HEK293T (cell line): Measurements from ENCODE around the gene ZNF516.

ENCODE experiments used
- CTCF ChIA-PET: fragments of 350-600 bp; formaldehyde crosslinking; extraction: SDS; loops from one replicate; lab custom pipeline; 2021; ENCODE audit warnings: antibody characterized with exemption, inconsistent platforms; lab: Yijun Ruan, JAX
- POLR2A ChIA-PET: fragments of 350-600 bp; formaldehyde crosslinking; extraction: SDS; loops from one replicate; lab custom pipeline; 2020; ENCODE audit warnings: antibody characterized with exemption, inconsistent platforms; lab: Yijun Ruan, JAX
- DNase-seq: peaks from one replicate; pipeline ENCODE4 v3.0.0; 2012; ENCODE audit warnings: mixed read lengths; ENCODE audit errors: extremely low spot score
- ARNT ChIP-seq: fragments of 450-650 bp; IDR thresholded peaks from 2 replicates; pipeline ENCODE4 v1.6.1; 2017; ENCODE audit warnings: mild to moderate bottlenecking
- BHLHE40 ChIP-seq: fragments of 450-650 bp; IDR thresholded peaks from 2 replicates; pipeline ENCODE4 v1.6.1; 2016; ENCODE audit warnings: mild to moderate bottlenecking, moderate library complexity, borderline replicate concordance
- CTBP1 ChIP-seq: fragments of 450-650 bp; IDR thresholded peaks from 2 replicates; pipeline ENCODE4 v1.6.1; 2016; ENCODE audit warnings: borderline replicate concordance
- ELF4 ChIP-seq: fragments of 450-650 bp; IDR thresholded peaks from 2 replicates; pipeline ENCODE4 v1.6.1; 2017; ENCODE audit warnings: antibody characterized with exemption
- FOXA1 ChIP-seq: fragments of 450-650 bp; IDR thresholded peaks from 2 replicates; pipeline ENCODE4 v1.6.1; 2016; ENCODE audit warnings: mild to moderate bottlenecking
- FOXK2 ChIP-seq: fragments of 450-650 bp; IDR thresholded peaks from 2 replicates; pipeline ENCODE4 v1.6.1; 2016; ENCODE audit warnings: mild to moderate bottlenecking
- FOXM1 ChIP-seq: fragments of 450-650 bp; IDR thresholded peaks from 2 replicates; pipeline ENCODE4 v1.6.1; 2017; ENCODE audit warnings: mild to moderate bottlenecking, borderline replicate concordance
- HDGF ChIP-seq: fragments of 450-650 bp; IDR thresholded peaks from 2 replicates; pipeline ENCODE4 v1.6.1; 2017; ENCODE audit warnings: antibody characterized with exemption, borderline replicate concordance
- L3MBTL2 ChIP-seq: fragments of 450-650 bp; conservative IDR thresholded peaks from 2 replicates; pipeline ENCODE4 v1.6.1; 2016; ENCODE audit warnings: mild to moderate bottlenecking
- LEF1 ChIP-seq: fragments of 450-650 bp; IDR thresholded peaks from 2 replicates; pipeline ENCODE4 v1.6.1; 2017; ENCODE audit warnings: mild to moderate bottlenecking, borderline replicate concordance
- NFRKB ChIP-seq: fragments of 450-650 bp; IDR thresholded peaks from 2 replicates; pipeline ENCODE4 v1.6.1; 2016; ENCODE audit warnings: mild to moderate bottlenecking, moderate library complexity
- PKNOX1 ChIP-seq: fragments of 450-650 bp; IDR thresholded peaks from 2 replicates; pipeline ENCODE4 v1.6.1; 2016
- SP1 ChIP-seq: fragments of 450-650 bp; IDR thresholded peaks from 2 replicates; pipeline ENCODE4 v1.6.1; 2017
- SUZ12 ChIP-seq: fragments of 450-650 bp; IDR thresholded peaks from 2 replicates; pipeline ENCODE4 v1.6.1; 2016; ENCODE audit warnings: mild to moderate bottlenecking
- TARDBP ChIP-seq: fragments of 450-650 bp; IDR thresholded peaks from 2 replicates; pipeline ENCODE4 v1.6.1; 2016
- ZNF384 ChIP-seq: fragments of 450-650 bp; IDR thresholded peaks from 2 replicates; pipeline ENCODE4 v1.6.1; 2016

The ZNF516 gene

GRCh38 chr18:76434452-76434851 lies 60.6 kb downstream of the ZNF516 start:
- CTCF ChIA-PET = no interaction called here
- TF ChIP-seq SUZ12 (no peak), ZNF384 (no peak), ELF4 (no peak), SP1 (no peak), NFRKB (no peak), TARDBP (no peak), LEF1 (no peak), BHLHE40 (no peak), HDGF (no peak), L3MBTL2 (no peak)
- POLR2A ChIA-PET = no interaction called here
- no peak for DNase-seq

DNA sequence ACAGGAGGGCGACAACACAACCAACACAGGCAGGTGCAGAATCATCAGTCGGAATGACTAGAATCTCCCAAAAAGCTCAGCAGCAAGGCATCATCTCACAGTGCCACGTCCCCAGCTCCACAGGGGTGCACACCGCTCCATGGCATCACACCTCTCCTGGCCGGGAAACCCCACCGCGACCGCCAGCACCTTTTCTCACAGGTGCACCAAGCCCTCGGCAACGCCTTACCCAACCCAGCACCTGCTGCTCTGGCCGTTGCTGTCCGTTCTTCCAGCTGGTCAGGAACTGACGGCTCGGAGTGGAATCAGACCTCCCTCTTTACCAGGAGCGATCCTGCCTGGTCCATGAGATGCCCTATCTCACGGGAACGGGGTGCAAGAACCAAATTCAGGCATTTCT lies 61.3 kb downstream of the ZNF516 start:
- POLR2A ChIA-PET = no interaction called here
- CTCF ChIA-PET = no interaction called here
- TF ChIP-seq SP1 (no peak), PKNOX1 (no peak), ARNT (no peak), LEF1 (no peak), CTBP1 (no peak), FOXK2 (no peak), L3MBTL2 (no peak)
- no peak for DNase-seq

- ChIA-PET CTCF (no interaction called here), POLR2A (no interaction called here)
Observed at GRCh38 chr18:76432970-76433767, 61.9 kb downstream of the ZNF516 start.

GRCh38 chr18:76432274-76432755 lies 62.7 kb downstream of the ZNF516 start:
- TF ChIP-seq LEF1 = no peak
- TF ChIP-seq HDGF = no peak
- no peak for TF ChIP-seq ARNT
- no peak for TF ChIP-seq ZNF384
- no peak for TF ChIP-seq L3MBTL2
- no peak for TF ChIP-seq SP1
- no peak for TF ChIP-seq CTBP1
- no peak for TF ChIP-seq SUZ12
- no peak for TF ChIP-seq PKNOX1
- DNase-seq = no peak
- ChIA-PET CTCF (no interaction called here), POLR2A (no interaction called here)

More at GRCh38 chr18:76432970-76433767, 61.9 kb downstream of the ZNF516 start:
- TF ChIP-seq SUZ12 = no peak
- TF ChIP-seq FOXM1 = no peak
- TF ChIP-seq FOXA1 = no peak
- TF ChIP-seq HDGF = no peak
- no peak for TF ChIP-seq ELF4
- no peak for TF ChIP-seq LEF1
- no peak for TF ChIP-seq TARDBP
- no peak for TF ChIP-seq L3MBTL2
- no peak for TF ChIP-seq FOXK2
- TF ChIP-seq SP1 = no peak
- TF ChIP-seq ARNT = no peak
- no peak for TF ChIP-seq PKNOX1
- TF ChIP-seq ZNF384 = no peak
- no peak for TF ChIP-seq NFRKB
- no peak for TF ChIP-seq BHLHE40
- TF ChIP-seq CTBP1 = no peak
- no peak for DNase-seq

DNA sequence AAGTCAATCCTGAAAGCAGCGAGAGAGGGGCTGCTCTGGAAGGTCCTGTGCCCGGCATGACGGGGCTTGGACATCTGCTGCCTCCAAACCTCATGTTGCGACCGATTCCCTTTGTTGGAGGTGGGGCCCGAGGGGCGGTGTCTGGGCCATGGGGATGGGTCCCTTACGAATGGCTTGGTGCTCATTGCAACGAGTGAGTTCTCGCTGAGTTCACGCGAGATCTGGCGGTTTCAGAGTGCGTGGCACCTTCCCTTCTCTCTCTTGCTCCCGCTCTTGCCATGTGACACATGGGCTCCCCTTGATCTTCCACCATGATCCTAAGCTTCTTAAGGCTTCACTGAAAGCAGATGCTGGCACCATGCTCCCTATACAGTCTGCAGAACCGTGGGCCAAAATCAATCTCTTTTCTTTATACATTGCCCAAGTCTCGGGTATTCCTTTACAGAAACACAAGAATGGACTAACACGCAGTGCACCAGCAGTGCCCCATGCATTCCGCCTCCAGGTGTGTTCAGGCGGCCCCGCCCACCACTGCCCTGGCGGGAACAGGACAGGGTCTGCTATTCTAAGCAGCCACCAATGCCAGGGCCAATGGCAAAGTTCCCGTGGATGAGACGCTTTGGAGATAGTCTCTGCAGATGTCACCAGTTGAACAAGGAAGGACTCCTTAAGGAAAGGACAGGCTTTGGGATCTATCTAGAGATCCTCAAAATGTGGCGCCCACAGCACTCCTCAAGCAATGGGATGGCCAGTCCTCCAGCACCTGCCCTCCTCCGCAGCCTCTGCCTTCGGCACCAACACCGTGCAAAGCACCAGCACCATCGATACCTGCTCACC lies 63.4 kb downstream of the ZNF516 start:
- CTCF ChIA-PET = no interaction called here
- no peak for TF ChIP-seq BHLHE40
- no peak for TF ChIP-seq FOXA1
- TF ChIP-seq SUZ12 = no peak
- no peak for TF ChIP-seq PKNOX1
- TF ChIP-seq FOXK2 = no peak
- POLR2A ChIA-PET = no interaction called here
- DNase-seq = no peak
